Type B pancreatic cell (in vitro differentiated cells): ENCODE results near the gene ZNF335. TPM values are rescaled to one million over a fixed set of nuclear protein-coding genes. Genes with fewer than 3 reads are reported as not detected.
A peak's percentile ranks its signal among the peaks of the same experiment; 100 is the strongest.

Source experiments
- DNase-seq: peaks from one replicate; pipeline ENCODE4 v3.0.0; 2021; ENCODE audit warnings: mixed read lengths; ENCODE audit not compliant: unreplicated experiment; ENCODE audit errors: extremely low spot score
- H3K27ac Mint-ChIP-seq: 2 replicates; pipeline ENCODE4 v1.8.0; 2021; ENCODE audit warnings: mild to moderate bottlenecking, mixed read lengths
- H3K27me3 Mint-ChIP-seq: 2 replicates; pipeline ENCODE4 v1.8.0; 2021; ENCODE audit warnings: mixed read lengths
- H3K36me3 Mint-ChIP-seq: 2 replicates; pipeline ENCODE4 v1.8.0; 2021; ENCODE audit warnings: mixed read lengths
- H3K4me1 Mint-ChIP-seq: one replicate; pipeline ENCODE4 v1.8.0; 2021; ENCODE audit warnings: mixed read lengths; ENCODE audit not compliant: unreplicated experiment
- H3K4me3 Mint-ChIP-seq: 2 replicates; pipeline ENCODE4 v1.8.0; 2021; ENCODE audit warnings: mild to moderate bottlenecking, mixed read lengths
- H3K9me3 Mint-ChIP-seq: 2 replicates; pipeline ENCODE4 v1.8.0; 2021; ENCODE audit warnings: mixed read lengths
- total RNA-seq: library from RNA; stranded (reverse); gene quantifications from 2 replicates; pipeline ENCODE4 v1.2.1, GENCODE V29; 2021; ENCODE audit warnings: low replicate concordance
- TF ChIP-seq, protein P1 (sequence below): fragments of 200-600 bp; sonication (generic); conservative IDR thresholded peaks from 2 replicates; pipeline ENCODE4 v1.5.0; 2021; ENCODE audit warnings: antibody characterized with exemption, mild to moderate bottlenecking

The ZNF335 gene
- total RNA-seq, 1 donor from 2014 or later: 19.9 TPM

DNA sequence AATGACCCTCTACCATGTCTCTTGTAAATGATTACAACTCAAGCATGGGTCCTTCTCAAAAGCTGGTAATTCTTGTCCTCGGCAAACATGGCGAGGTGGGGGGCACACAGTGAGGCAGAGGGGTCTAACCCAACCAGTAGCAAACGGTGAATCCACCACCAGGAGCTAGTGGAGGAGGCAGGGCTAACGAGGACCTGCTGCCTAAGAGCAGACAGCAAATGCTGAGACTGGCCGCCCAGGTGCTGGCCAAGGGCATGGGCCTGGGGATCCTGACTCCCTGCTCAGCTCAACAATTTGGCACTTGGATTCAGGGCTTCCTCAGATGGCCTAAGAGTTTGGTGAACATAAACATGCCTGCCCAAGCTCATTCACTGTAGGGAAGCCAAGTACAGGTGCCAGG is 19.1 kb downstream of the ZNF335 start:
- no peaks in the 10 kb centered on the region for H3K9me3 Mint-ChIP-seq
- no peak overlapping the region for H3K27ac Mint-ChIP-seq
- H3K27me3 Mint-ChIP-seq: no peaks in the 10 kb centered on the region
- H3K4me1 Mint-ChIP-seq: no peaks in the 10 kb centered on the region
- no peak for DNase-seq
- TF ChIP-seq, protein P1, sequence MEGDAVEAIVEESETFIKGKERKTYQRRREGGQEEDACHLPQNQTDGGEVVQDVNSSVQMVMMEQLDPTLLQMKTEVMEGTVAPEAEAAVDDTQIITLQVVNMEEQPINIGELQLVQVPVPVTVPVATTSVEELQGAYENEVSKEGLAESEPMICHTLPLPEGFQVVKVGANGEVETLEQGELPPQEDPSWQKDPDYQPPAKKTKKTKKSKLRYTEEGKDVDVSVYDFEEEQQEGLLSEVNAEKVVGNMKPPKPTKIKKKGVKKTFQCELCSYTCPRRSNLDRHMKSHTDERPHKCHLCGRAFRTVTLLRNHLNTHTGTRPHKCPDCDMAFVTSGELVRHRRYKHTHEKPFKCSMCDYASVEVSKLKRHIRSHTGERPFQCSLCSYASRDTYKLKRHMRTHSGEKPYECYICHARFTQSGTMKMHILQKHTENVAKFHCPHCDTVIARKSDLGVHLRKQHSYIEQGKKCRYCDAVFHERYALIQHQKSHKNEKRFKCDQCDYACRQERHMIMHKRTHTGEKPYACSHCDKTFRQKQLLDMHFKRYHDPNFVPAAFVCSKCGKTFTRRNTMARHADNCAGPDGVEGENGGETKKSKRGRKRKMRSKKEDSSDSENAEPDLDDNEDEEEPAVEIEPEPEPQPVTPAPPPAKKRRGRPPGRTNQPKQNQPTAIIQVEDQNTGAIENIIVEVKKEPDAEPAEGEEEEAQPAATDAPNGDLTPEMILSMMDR: no peak
- H3K4me3 Mint-ChIP-seq: no peak overlapping the region
- H3K36me3 Mint-ChIP-seq: peaks cover 4% of the 10 kb centered on the region

DNA sequence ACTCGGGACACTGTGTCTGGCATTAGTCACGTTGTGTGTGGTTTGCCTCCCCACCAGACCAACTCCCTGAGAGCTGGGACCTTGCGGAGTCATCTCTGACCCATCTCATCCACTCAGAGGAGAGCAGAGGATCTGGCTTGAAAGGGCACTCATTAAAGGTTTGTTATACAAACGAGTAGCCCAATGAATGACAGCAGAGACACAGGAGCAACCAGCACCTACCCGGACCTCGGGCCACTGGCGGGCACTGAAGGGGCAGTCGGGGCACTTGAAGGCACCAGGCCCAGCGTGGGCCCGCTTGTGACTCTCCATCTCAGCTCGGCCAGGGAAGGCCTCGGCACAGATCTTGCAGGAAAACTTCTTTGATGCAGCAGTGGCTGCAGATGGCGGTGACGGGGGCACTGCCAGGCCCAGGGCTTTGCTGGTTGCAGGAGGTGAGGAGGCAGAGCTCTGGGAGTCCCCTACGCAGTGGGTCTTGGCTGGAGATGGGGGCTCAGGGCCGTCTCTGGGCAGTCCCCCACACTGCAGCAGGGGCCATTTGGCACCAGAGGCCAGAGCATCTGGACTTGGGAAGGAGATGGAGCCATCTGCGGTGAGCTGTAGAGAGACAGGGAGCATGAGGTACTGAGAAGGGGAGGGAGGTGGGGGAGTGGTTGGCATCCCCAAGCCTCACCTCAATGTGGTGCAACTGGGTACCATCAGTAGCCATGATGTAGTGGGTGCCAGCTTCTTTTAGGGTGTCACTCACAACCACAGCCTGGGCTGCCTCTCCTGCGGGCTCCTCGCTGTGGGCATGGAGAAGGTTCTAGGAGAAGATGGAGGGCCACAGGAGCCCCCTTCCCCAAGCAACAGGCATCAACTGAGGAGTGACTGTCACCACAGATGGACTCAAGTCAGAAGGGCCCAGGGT is 19.8 kb downstream of the ZNF335 start:
- Mint-ChIP-seq H3K36me3 (peaks cover 4% of the 10 kb centered on the region), H3K27ac (no peak overlapping the region), H3K4me1 (no peaks in the 10 kb centered on the region), H3K9me3 (no peaks in the 10 kb centered on the region), H3K4me3 (no peak overlapping the region), H3K27me3 (no peaks in the 10 kb centered on the region)
- TF ChIP-seq, protein P1: no peak
- no peak for DNase-seq

DNA sequence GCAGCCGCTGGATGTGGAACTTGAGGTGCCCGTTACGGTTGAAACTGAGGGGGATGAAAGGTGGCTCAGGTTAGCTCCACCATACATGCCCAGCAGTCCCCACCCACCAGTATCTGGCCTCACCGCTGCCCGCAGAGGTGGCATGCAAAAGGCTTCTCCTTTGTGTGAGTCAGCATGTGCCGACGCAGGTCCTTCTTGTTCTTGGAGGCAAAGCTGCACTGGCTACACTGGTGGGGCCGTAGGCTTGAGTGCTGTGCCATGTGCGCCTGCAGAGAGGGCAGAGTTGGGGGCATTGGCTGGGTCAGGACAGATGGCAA is 21.7 kb downstream of the ZNF335 start:
- TF ChIP-seq, protein P1: no peak
- DNase-seq: no peak
- peaks cover 4% of the 10 kb centered on the region for H3K36me3 Mint-ChIP-seq
- no peaks in the 10 kb centered on the region for H3K27me3 Mint-ChIP-seq
- no peaks in the 10 kb centered on the region for H3K4me1 Mint-ChIP-seq
- no peaks in the 10 kb centered on the region for H3K9me3 Mint-ChIP-seq
- H3K27ac Mint-ChIP-seq: no peak overlapping the region
- H3K4me3 Mint-ChIP-seq: no peak overlapping the region

DNA sequence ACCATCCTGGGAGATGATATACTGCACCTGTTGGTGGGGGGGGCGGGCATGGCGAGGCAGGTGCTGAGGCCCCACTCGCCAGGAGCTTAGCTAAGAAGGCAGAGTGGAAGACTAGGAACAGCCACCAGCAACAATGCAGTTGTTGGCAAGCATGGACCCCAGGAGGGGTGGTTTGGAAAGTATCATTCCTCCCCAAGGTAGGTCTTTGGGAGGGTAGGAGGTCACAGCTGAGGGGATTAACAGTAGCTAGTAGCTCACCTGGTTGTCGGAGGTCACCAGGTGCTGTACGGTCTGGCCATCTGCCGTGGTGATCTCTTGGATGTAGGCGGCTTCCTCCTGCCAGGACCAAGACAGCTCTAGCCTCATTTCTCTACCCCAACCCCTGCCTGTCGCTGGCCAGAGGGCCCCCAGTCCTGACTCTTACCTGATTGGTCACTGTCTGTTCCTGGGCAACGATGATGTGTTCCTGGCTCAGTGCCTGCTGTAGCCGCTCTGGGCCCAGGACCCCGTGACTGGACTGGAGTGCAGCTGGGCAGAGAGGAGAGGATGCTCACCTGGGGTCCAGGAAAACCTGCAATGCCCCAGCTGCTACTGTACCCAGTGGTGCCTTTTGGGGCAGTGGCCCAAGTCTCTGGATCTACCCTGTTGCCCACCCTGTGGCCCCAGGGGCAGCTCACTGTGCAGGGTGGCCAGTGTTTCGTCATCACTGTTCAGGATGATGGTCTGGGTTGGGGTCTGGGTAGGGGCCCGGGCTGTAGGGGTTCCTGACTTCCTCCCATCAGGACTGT is 22.3 kb downstream of the ZNF335 start:
- no peak for DNase-seq
- no peaks in the 10 kb centered on the region for H3K9me3 Mint-ChIP-seq
- H3K4me3 Mint-ChIP-seq: no peak overlapping the region
- H3K36me3 Mint-ChIP-seq: peaks cover 4% of the 10 kb centered on the region
- H3K27ac Mint-ChIP-seq: peak overlapping the region; percentile 37
- H3K4me1 Mint-ChIP-seq: no peaks in the 10 kb centered on the region
- no peaks in the 10 kb centered on the region for H3K27me3 Mint-ChIP-seq
- TF ChIP-seq, protein P1: no peak

DNA sequence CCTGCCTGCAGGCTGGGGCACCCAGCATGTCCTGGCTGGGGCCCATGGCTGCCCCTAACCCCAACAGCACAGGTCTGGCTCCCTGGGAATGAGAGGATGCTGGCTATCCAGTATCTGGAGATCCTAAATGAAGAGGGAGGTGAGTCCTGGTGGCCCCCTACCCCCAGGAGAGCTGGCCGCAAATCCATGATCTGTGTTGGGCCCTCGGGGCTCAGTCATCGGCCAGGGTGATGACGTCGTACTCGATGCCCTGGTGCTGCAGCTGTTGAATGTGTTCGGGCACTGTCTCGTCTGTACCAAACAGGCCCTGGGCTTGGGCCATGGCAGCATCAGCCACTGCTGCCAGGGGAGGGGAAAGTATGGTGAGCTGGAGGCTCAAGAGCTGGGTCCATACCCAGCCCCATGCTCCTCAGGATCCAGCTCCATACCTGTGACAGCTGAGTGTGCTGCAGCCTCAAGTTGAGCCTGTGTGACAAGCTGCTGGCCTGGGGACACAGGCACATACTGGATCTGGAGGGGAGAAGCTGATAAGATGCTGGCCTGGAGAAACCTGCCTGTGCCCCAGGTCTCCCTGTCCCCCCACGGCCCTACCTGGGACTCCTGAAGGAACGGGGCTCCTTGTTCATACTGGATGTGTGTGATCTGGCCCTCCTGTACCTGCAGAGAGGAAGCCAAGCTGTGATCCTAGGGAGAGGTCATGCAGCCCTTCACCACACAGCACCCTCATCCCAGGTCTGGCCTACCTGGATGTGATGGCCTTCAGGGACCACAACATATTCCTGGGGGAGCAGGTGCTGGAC is 23.1 kb downstream of the ZNF335 start:
- H3K27me3 Mint-ChIP-seq: no peaks in the 10 kb centered on the region
- peaks cover 8% of the 10 kb centered on the region for H3K36me3 Mint-ChIP-seq
- peak overlapping the region; percentile 37 for H3K27ac Mint-ChIP-seq
- no peak overlapping the region for H3K4me3 Mint-ChIP-seq
- H3K9me3 Mint-ChIP-seq: no peaks in the 10 kb centered on the region
- H3K4me1 Mint-ChIP-seq: no peaks in the 10 kb centered on the region
- TF ChIP-seq, protein P1: no peak
- DNase-seq: no peak
